HG03159 (cell line): Measurements from ENCODE around the gene ADAMTS14.
"Not testable (repeated sequence)": the region's sequence is repeated elsewhere in the genome, so short reads cannot be mapped to it uniquely, and the experiment has no call there.

Source experiments
- ATAC-seq: cut with Tn5 transposase; IDR thresholded peaks from one replicate; pipeline ENCODE4 v1.9.1; 2021; ENCODE audit warnings: mild to moderate bottlenecking, moderate library complexity; ENCODE audit not compliant: unreplicated experiment

Gene ADAMTS14, protein sequence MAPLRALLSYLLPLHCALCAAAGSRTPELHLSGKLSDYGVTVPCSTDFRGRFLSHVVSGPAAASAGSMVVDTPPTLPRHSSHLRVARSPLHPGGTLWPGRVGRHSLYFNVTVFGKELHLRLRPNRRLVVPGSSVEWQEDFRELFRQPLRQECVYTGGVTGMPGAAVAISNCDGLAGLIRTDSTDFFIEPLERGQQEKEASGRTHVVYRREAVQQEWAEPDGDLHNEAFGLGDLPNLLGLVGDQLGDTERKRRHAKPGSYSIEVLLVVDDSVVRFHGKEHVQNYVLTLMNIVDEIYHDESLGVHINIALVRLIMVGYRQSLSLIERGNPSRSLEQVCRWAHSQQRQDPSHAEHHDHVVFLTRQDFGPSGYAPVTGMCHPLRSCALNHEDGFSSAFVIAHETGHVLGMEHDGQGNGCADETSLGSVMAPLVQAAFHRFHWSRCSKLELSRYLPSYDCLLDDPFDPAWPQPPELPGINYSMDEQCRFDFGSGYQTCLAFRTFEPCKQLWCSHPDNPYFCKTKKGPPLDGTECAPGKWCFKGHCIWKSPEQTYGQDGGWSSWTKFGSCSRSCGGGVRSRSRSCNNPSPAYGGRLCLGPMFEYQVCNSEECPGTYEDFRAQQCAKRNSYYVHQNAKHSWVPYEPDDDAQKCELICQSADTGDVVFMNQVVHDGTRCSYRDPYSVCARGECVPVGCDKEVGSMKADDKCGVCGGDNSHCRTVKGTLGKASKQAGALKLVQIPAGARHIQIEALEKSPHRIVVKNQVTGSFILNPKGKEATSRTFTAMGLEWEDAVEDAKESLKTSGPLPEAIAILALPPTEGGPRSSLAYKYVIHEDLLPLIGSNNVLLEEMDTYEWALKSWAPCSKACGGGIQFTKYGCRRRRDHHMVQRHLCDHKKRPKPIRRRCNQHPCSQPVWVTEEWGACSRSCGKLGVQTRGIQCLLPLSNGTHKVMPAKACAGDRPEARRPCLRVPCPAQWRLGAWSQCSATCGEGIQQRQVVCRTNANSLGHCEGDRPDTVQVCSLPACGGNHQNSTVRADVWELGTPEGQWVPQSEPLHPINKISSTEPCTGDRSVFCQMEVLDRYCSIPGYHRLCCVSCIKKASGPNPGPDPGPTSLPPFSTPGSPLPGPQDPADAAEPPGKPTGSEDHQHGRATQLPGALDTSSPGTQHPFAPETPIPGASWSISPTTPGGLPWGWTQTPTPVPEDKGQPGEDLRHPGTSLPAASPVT

GRCh38 chr10:70672165-70673042, at the start of gene ADAMTS14:
Gene ADAMTS14 (plus strand): TSS chr10:70672506. CDS start chr10:70672803, 297 bp downstream.
- ATAC-seq: no peak

DNA sequence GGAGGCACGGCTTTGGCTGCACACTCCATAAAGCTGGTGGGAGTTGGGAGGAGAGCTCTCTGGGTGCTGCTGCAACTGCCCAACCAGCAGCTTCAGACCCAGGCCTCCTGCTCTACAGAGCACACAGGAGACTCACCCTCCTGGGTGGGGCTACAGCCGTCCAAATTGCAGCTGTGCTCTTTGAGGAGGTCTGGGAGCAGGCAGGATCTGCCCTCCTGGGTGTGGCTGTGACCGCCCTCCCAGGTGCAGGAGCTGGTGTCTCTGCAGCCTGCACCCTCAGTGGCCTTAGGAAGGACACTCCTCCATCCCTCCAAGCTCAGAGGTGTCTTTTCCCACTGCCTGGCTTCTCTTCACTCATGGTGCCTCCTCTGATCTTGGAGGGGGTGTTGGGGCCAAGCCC, 49.8 kb upstream of the ADAMTS14 start:
- no peak for ATAC-seq

GRCh38 chr10:70622981-70623844, 49.1 kb upstream of the ADAMTS14 start:
- ATAC-seq: no peak

GRCh38 chr10:70626056-70626455, 46.2 kb upstream of the ADAMTS14 start:
- no peak for ATAC-seq

DNA sequence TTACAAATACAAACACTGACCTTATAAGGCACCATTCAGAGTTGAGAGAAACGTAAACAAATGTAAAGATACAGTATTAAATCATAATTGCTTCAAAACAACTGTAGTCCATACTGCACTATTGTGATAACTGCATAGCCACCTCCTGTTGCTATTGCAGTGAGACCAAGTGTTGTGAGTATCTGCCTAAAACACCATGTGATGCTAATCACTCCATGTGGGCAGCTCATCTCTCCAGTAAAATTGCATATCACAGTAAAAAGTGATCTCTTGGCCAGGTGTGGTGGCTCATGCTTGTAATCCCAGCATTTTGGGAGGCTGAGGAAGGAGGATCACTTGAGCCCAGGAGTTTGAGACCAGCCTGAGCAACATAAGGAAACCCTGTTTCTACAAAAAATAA, 43.0 kb upstream of the ADAMTS14 start:
- no peak for ATAC-seq

- ATAC-seq: not testable (repeated sequence)
Measured at GRCh38 chr10:70631735-70632134, 40.6 kb upstream of the ADAMTS14 start.

- ATAC-seq: no peak
Measured at GRCh38 chr10:70634011-70634410, 38.3 kb upstream of the ADAMTS14 start.

DNA sequence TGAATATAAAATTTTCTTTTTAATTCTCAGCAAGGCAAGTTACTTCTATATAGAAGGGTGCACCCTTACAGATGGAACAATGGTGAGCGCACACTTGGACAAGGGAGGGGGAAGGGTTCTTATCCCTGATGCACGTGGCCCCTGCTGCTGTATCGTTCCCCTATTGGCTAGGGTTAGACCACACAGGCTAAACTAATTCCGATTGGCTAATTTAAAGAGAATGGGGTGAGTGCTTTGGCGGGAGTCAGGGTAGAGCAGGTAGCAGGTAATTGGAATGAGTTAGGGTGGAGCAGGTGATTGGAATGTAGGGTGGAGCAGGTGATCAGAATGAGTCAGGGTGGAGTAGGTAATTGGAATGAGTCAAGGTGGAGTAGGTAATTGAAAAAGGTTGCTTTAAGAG, 37.8 kb upstream of the ADAMTS14 start:
- ATAC-seq: not testable (repeated sequence)

DNA sequence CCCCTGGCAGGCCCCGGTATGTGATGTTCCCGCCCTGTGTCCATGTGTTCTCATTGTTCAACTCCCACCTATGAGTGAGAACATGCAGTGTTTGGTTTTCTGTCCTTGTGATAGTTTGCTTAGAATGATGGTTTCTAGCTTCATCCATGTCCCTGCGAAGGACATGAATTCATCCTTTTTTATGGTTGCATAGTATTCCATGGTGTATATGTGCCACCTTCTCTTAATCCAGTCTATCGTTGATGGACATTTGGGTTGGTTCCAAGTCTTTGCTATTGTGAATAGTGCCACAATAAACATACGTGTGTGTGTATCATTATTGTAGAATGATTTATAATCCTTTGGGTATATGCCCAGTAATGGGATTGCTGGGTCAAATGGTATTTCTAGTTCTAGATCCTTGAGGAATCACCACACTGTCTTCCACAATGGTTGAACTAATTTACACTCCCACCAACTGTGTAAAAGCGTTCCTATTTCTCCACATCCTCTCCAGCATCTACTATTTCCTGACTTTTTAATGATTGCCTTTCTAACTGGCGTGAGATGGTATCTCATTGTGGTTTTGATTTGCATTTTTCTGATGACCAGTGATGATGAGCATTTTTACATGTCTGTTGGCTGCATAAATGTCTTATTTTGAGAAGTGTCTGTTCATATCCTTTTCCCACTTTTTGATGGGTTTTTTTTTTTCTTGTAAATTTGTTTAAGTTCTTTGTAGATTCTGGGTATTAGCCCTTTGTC, 32.5 kb upstream of the ADAMTS14 start:
- ATAC-seq: not testable (repeated sequence)

GRCh38 chr10:70643272-70643671, 29.0 kb upstream of the ADAMTS14 start:
- not testable (repeated sequence) for ATAC-seq

- ATAC-seq: not testable (repeated sequence)
Measured at GRCh38 chr10:70644959-70645358, 27.3 kb upstream of the ADAMTS14 start.

DNA sequence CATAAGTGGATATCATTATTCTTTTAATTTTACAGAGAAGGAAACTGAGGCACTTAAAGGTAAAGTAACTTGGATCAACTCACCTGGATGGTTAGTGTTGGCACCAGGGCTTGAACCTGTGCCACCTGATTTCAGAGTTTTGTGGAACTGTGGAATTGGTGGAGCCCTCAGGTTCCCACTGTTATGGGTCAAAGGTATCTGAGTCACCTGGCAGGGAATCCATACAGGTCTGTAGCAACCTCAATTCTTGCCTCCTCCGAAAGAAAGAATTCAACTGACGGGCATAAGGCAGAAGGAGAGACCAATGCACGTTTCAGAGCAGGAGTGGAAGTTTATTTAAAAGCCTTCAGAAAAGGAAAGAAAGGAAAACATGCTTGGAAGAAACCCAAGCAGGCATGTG, 25.2 kb upstream of the ADAMTS14 start:
- ATAC-seq: no peak

DNA sequence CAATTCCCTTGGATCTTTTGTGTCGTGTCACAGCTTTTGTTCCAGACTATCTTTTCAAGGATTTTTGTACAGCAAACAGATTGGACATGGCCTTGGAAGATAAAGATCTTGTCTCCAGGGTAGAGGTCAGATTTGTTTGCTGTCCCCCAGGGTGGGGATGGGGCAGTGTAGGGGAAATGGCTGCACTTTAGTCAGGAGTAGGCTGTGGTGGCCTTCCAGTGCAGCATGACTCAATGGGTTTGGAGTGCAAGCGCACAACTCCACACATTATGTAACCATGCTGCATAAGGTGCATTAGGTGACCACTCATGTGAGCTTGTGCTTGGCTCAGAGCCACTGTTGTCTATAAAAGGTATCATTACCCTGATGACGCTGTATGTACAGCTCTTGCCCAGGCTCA, 23.9 kb upstream of the ADAMTS14 start:
- no peak for ATAC-seq

- no peak for ATAC-seq
Measured at GRCh38 chr10:70649526-70649925, 22.8 kb upstream of the ADAMTS14 start.

- no peak for ATAC-seq
Measured at GRCh38 chr10:70650104-70650503, 22.2 kb upstream of the ADAMTS14 start.

DNA sequence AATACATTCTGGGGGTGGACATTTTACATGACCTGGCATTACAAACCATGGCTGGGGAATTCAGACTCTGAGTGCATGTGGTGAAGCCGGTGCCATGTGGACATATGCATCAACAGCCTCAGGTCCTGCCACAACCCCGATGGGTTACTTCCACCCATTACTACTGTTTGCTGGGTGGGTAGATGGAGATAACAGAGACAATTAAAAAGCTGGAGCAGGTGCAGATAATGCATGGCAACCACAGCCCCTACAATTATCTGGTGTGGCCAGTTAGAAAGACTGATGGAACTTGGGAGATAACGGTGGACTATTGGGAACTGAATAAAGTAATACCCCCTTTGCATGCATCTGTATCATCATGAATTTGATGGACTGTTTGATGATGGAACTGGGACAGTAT, 21.6 kb upstream of the ADAMTS14 start:
- no peak for ATAC-seq

GRCh38 chr10:70651661-70652060, 20.6 kb upstream of the ADAMTS14 start:
- ATAC-seq: no peak
